ENCODE results near the gene TSEN34.

TSEN34 gene

DNA sequence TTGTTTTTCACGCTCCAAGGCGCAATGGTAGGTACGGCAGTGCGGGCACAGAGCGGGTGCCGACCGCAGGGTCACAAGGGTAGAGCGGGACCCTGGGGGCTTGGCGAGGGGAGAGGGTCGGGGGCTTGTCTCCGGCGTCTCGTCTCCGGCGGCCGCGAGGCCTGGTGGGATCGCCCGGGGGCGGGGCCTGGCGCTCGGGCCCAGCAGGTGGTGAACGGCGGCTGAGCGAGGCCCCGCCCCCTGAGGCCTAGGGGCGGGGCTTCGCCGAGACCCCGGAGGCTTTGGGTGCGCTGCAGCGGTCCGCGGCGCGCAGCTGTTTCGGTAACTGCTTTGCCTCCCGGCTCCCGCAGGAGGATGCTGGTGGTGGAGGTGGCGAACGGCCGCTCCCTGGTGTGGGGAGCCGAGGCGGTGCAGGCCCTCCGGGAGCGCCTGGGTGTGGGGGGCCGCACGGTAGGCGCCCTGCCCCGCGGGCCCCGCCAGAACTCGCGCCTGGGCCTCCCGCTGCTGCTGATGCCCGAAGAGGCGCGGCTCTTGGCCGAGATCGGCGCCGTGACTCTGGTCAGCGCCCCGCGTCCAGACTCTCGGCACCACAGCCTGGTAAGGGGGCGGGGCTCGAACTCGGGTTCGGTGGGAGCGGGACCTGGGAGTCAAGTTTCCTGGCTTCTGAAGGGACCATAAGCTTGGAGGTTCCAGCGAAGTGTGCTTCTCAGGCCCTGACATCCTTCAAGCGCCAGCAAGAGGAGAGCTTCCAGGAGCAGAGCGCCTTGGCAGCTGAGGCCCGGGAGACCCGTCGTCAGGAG lies at the start of gene TSEN34 (continued):
- TF ChIP-seq ZNF366 (tag by site-specific recombination; conservative IDR thresholded peaks at IDR 0.05) (no peak), ZNF660 (tag by site-specific recombination; IDR thresholded peaks at IDR 0.05) (peak; percentile 60; the same call in 1 of the 2 replicates), BCL11B (tag by site-specific recombination; IDR thresholded peaks at IDR 0.05; ENCODE audit: low read depth) (no peak), ZXDB (tag by site-specific recombination; IDR thresholded peaks at IDR 0.05) (0 out of 2 replicates have a peak, but pooled peaks have one; percentile 65), ZNF221 (tag by site-specific recombination; IDR thresholded peaks at IDR 0.05; ENCODE audit: borderline replicate concordance) (no peak), ZNF211 (tag by site-specific recombination; IDR thresholded peaks at IDR 0.05; ENCODE audit: low read depth) (no peak), ZNF155 (tag by site-specific recombination; IDR thresholded peaks at IDR 0.05) (no peak), ZNF626 (tag by site-specific recombination; IDR thresholded peaks at IDR 0.05) (no peak), ZNF175 (tag by site-specific recombination; IDR thresholded peaks at IDR 0.05) (no peak), ZNF707 (tag by site-specific recombination; IDR thresholded peaks at IDR 0.05) (no peak), ZNF792 (tag by site-specific recombination; IDR thresholded peaks at IDR 0.05) (no peak), ZNF530 (tag by site-specific recombination; IDR thresholded peaks at IDR 0.05; ENCODE audit: low read depth) (no peak), ZNF747 (tag by site-specific recombination; IDR thresholded peaks at IDR 0.05) (no peak), ZNF404 (tag by site-specific recombination; IDR thresholded peaks at IDR 0.05) (no peak), ZBTB17 (tag by site-specific recombination; IDR thresholded peaks at IDR 0.05) (no peak; the same call in 1 of the 2 replicates), ZNF529 (tag by site-specific recombination; IDR thresholded peaks at IDR 0.05; ENCODE audit: insufficient replicate concordance) (no peak), ZNF140 (tag by site-specific recombination; IDR thresholded peaks at IDR 0.05) (no peak), ZNF768 (tag by site-specific recombination; IDR thresholded peaks at IDR 0.05) (no peak), ZNF2 (tag by site-specific recombination; IDR thresholded peaks at IDR 0.05) (no peak), ZNF335 (tag by site-specific recombination; conservative IDR thresholded peaks at IDR 0.05) (peak; percentile 14; the same call in 1 of the 2 replicates), ZNF416 (tag by site-specific recombination; IDR thresholded peaks at IDR 0.05) (no peak), ZFP3 (tag by site-specific recombination; IDR thresholded peaks at IDR 0.05; ENCODE audit: low read depth) (no peak), SP2 (tag by site-specific recombination; IDR thresholded peaks at IDR 0.05) (no peak)
- TF ChIP-seq, protein P1, sequence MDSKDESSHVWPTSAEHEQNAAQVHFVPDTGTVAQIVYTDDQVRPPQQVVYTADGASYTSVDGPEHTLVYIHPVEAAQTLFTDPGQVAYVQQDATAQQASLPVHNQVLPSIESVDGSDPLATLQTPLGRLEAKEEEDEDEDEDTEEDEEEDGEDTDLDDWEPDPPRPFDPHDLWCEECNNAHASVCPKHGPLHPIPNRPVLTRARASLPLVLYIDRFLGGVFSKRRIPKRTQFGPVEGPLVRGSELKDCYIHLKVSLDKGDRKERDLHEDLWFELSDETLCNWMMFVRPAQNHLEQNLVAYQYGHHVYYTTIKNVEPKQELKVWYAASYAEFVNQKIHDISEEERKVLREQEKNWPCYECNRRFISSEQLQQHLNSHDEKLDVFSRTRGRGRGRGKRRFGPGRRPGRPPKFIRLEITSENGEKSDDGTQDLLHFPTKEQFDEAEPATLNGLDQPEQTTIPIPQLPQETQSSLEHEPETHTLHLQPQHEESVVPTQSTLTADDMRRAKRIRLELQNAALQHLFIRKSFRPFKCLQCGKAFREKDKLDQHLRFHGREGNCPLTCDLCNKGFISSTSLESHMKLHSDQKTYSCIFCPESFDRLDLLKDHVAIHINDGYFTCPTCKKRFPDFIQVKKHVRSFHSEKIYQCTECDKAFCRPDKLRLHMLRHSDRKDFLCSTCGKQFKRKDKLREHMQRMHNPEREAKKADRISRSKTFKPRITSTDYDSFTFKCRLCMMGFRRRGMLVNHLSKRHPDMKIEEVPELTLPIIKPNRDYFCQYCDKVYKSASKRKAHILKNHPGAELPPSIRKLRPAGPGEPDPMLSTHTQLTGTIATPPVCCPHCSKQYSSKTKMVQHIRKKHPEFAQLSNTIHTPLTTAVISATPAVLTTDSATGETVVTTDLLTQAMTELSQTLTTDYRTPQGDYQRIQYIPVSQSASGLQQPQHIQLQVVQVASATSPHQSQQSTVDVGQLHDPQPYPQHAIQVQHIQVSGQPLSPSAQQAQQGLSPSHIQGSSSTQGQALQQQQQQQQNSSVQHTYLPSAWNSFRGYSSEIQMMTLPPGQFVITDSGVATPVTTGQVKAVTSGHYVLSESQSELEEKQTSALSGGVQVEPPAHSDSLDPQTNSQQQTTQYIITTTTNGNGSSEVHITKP (tag by site-specific recombination; IDR thresholded peaks at IDR 0.05), result peak; percentile 99
- TF ChIP-seq, protein P2, sequence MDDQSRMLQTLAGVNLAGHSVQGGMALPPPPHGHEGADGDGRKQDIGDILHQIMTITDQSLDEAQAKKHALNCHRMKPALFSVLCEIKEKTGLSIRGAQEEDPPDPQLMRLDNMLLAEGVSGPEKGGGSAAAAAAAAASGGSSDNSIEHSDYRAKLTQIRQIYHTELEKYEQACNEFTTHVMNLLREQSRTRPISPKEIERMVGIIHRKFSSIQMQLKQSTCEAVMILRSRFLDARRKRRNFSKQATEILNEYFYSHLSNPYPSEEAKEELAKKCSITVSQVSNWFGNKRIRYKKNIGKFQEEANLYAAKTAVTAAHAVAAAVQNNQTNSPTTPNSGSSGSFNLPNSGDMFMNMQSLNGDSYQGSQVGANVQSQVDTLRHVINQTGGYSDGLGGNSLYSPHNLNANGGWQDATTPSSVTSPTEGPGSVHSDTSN (CRISPR knock-in tag; IDR thresholded peaks at IDR 0.05), result peak; percentile 86
- TF ChIP-seq, protein P3, sequence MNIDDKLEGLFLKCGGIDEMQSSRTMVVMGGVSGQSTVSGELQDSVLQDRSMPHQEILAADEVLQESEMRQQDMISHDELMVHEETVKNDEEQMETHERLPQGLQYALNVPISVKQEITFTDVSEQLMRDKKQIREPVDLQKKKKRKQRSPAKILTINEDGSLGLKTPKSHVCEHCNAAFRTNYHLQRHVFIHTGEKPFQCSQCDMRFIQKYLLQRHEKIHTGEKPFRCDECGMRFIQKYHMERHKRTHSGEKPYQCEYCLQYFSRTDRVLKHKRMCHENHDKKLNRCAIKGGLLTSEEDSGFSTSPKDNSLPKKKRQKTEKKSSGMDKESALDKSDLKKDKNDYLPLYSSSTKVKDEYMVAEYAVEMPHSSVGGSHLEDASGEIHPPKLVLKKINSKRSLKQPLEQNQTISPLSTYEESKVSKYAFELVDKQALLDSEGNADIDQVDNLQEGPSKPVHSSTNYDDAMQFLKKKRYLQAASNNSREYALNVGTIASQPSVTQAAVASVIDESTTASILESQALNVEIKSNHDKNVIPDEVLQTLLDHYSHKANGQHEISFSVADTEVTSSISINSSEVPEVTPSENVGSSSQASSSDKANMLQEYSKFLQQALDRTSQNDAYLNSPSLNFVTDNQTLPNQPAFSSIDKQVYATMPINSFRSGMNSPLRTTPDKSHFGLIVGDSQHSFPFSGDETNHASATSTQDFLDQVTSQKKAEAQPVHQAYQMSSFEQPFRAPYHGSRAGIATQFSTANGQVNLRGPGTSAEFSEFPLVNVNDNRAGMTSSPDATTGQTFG (tag by site-specific recombination; IDR thresholded peaks at IDR 0.05; ENCODE audit: borderline replicate concordance), result no peak
- TF ChIP-seq, protein P4, sequence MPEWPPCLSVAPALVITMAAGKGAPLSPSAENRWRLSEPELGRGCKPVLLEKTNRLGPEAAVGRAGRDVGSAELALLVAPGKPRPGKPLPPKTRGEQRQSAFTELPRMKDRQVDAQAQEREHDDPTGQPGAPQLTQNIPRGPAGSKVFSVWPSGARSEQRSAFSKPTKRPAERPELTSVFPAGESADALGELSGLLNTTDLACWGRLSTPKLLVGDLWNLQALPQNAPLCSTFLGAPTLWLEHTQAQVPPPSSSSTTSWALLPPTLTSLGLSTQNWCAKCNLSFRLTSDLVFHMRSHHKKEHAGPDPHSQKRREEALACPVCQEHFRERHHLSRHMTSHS (tag by site-specific recombination; IDR thresholded peaks at IDR 0.05), result no peak
- TF ChIP-seq, protein P5, sequence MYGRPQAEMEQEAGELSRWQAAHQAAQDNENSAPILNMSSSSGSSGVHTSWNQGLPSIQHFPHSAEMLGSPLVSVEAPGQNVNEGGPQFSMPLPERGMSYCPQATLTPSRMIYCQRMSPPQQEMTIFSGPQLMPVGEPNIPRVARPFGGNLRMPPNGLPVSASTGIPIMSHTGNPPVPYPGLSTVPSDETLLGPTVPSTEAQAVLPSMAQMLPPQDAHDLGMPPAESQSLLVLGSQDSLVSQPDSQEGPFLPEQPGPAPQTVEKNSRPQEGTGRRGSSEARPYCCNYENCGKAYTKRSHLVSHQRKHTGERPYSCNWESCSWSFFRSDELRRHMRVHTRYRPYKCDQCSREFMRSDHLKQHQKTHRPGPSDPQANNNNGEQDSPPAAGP (tag by site-specific recombination; IDR thresholded peaks at IDR 0.05), result no peak
- TF ChIP-seq, protein P6, sequence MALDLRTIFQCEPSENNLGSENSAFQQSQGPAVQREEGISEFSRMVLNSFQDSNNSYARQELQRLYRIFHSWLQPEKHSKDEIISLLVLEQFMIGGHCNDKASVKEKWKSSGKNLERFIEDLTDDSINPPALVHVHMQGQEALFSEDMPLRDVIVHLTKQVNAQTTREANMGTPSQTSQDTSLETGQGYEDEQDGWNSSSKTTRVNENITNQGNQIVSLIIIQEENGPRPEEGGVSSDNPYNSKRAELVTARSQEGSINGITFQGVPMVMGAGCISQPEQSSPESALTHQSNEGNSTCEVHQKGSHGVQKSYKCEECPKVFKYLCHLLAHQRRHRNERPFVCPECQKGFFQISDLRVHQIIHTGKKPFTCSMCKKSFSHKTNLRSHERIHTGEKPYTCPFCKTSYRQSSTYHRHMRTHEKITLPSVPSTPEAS (tag by site-specific recombination; IDR thresholded peaks at IDR 0.05), result no peak

Data from HEK293 (cell line).